SK-N-MC (cell line): ENCODE measurements around the gene ACTR8.

Experiments used
- EZH2 ChIP-seq: fragments of 200-600 bp; sonication (generic); IDR thresholded peaks from one replicate; pipeline ENCODE4 v1.6.1; 2017; ENCODE audit warnings: antibody characterized with exemption
- POLR2AphosphoS5 ChIP-seq: IDR thresholded peaks from 2 replicates; pipeline ENCODE4 v1.6.1; 2012; ENCODE audit warnings: mild to moderate bottlenecking, low read depth, low read length, borderline replicate concordance

GRCh38 chr3:53845881-53846133 lies 36.1 kb downstream of the ACTR8 start:
- no peak for TF ChIP-seq EZH2
- no peak for TF ChIP-seq POLR2AphosphoS5
